ENCODE results near the gene CFAP20DC. TPM values are rescaled to one million over a fixed set of nuclear protein-coding genes. Genes with fewer than 3 reads are reported as not detected.

CFAP20DC gene
- total RNA-seq, 4 donors from 2014 or later: 0.38 to 2.7 (median 1.3) TPM; not detected in 1

GRCh38 chr3:58963928-58964503 is 85.8 kb downstream of the CFAP20DC start:
- no peak for TF ChIP-seq CTCF (IDR thresholded peaks at IDR 0.05; ENCODE audit: low read depth)

DNA sequence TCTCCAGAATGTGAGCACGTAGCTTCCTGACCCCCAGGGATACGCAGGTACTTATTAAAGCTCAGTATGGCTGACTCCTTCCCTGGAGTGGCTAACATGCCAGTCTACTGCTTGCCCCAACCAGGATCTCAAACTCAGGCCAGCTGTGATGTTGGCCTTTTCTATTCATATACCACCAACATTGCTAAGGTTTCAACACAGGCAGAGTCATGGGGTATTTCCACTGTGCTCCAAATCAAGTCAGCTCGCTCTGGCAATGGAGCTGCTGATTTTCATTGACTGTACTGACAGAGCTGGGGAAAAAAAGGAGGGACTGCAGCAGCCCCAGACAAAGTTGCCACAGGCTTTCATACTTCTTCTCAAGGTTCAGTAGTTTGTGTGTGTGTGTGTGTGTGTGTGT is 87.0 kb downstream of the CFAP20DC start:
- TF ChIP-seq CTCF (IDR thresholded peaks at IDR 0.05; ENCODE audit: low read depth): no peak

DNA sequence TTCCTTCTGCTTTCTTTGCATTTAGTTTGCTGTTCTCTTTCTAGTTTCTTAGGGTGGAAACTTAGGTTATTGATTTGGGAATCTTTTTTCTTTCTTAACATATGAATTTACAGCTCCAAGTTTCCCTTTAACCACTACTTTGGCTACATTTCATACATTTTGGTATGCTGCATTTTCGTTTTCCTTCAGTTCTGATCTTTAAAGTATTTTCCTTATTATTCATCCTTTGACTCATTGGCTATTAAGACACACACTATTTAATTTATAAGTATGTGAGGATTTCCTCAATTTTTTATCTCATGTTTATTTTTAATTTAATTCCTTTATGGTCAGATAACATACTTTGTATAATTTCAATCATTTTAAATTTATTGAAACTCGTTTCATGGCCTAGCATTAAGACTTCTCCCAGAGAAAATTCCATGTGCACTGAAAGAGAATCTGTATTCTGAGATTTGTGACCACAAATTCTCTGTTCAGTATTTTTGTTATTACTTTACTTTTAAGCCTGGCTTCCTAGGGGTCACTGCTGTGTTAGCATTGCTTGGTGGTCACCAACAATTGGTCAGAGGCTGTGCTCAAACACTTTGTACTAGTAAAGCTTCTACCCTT is 87.7 kb downstream of the CFAP20DC start:
- no peak for TF ChIP-seq CTCF (IDR thresholded peaks at IDR 0.05; ENCODE audit: low read depth)

GRCh38 chr3:58955308-58955707 is 94.5 kb downstream of the CFAP20DC start:
- TF ChIP-seq CTCF (IDR thresholded peaks at IDR 0.05; ENCODE audit: low read depth): no peak

DNA sequence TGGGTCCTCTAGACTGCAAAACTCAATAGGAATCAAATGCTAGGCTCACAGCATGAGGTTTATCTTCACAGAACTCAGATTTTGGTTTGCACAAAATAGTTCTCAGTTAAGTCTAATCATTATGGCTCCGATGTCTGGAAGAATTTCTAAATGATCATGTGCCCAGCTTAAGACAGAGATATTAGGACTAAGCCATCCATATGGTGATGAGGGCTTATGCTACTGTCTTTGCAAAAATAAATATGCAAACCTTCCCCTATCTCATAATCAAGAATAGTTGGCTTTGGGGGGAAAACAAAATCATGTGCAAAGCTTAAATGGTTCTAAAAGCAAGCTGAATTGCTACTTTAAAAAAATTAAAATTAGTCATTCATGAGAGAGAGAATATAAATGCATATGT is 96.5 kb downstream of the CFAP20DC start:
- no peak for TF ChIP-seq CTCF (IDR thresholded peaks at IDR 0.05; ENCODE audit: low read depth)

DNA sequence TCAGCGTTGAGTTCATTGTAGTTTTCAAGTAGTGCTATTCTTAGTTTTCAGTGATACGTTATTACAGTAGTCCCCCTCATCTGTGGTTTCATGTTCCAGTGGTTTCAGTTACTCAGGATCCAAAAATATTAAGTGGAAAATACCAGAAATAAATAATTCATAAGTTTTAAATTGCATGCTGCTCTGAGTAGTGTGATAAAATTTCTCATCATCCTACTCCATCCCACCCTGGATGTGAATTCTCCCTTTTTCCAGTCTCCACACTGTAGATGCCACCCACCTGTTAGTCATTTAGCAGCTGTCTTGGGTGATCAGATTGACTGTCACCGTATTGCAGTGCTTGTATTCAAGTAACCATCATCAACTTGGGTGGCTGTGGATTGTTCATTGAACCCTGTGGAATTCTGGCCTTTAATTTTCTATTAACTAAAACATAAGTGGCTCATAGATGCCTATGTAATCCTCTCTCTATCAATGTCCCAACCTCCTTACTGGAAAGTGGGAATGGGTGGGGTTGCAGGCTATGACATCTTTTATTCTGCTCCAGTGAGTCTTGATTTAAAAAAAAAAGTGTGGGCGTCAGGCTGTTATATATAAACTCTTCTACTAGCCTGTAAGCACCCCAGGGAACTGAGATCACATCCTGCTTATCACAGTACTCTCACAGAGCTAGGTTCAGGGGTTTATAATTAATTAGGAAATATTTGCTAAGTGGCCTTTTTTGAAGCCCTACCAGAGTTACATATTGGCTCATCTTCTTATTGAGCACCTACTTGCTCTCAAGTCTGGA is 97.5 kb downstream of the CFAP20DC start:
- TF ChIP-seq CTCF (IDR thresholded peaks at IDR 0.05; ENCODE audit: low read depth): no peak

DNA sequence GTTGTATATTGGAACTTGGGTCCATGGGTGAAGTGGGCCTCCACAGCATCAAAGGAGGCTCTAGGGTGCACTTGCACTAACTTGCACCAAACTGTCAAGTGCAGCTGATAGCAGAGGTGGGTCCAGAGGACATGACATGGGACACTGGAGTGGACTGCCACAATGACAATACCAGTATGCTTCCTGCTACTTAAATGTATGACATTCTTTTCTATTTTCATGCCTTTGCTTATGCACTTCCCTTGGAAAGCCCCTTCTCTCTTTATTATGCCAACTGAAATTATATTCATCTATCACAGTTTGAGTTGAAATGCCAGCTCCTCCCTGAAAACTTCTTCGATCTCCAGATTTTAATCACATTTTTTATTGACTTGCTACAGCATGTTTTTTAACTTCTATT is 101.8 kb downstream of the CFAP20DC start:
- TF ChIP-seq CTCF (IDR thresholded peaks at IDR 0.05; ENCODE audit: low read depth): no peak

Data from subcutaneous adipose tissue (tissue), 4 donors.